Ovary (tissue), 3 donors: ENCODE measurements around the gene DYNC1H1.

Experiments
- POLR2A ChIP-seq: fragments of 450-650 bp; IDR thresholded peaks from one replicate; pipeline ENCODE4 v1.6.1; 2017; ENCODE audit warnings: antibody characterized with exemption, mild to moderate bottlenecking, moderate library complexity
- TF ChIP-seq, protein P1 (sequence below), 3 donors: fragments of 450-650 bp in 2 of 3; fragments of 200-600 bp in 1 of 3; IDR thresholded peaks; one replicate each; pipeline versions ENCODE4 v1.5.1 to v1.8.0; 2016 to 2022; ENCODE audit warnings: antibody characterized with exemption in 3 of 3, mild to moderate bottlenecking in 1 of 3
- donor health status: DM: no; HTN: no; CAD: no.

DNA sequence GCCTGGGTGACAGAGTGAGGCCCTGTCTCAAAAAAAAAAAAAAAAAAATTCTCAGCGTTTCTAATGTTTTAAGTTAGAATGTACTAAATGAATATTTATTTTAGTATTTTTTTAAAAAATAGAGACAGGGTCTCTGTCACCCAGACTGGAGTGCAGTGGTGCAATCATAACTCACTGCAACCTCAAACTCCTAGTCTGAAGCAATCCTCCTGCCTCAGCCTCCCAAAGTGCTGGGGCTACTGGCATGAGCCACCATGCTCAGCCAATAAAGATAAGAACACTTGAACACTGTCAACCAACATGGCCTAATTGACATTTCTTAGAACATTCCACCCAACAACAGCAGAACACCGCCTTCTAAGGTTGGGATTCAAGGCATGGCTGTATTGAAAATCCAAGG, 5.1 kb upstream of the DYNC1H1 start:
- TF ChIP-seq POLR2A = no peak
- TF ChIP-seq, protein P1, sequence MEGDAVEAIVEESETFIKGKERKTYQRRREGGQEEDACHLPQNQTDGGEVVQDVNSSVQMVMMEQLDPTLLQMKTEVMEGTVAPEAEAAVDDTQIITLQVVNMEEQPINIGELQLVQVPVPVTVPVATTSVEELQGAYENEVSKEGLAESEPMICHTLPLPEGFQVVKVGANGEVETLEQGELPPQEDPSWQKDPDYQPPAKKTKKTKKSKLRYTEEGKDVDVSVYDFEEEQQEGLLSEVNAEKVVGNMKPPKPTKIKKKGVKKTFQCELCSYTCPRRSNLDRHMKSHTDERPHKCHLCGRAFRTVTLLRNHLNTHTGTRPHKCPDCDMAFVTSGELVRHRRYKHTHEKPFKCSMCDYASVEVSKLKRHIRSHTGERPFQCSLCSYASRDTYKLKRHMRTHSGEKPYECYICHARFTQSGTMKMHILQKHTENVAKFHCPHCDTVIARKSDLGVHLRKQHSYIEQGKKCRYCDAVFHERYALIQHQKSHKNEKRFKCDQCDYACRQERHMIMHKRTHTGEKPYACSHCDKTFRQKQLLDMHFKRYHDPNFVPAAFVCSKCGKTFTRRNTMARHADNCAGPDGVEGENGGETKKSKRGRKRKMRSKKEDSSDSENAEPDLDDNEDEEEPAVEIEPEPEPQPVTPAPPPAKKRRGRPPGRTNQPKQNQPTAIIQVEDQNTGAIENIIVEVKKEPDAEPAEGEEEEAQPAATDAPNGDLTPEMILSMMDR (IDR thresholded peaks at IDR 0.05) = no peak
